Measurements from ENCODE around the gene KRTAP5-3.

KRTAP5-3 gene

GRCh38 chr11:1559111-1559951 lies 48.9 kb downstream of the KRTAP5-3 start:
- Histone ChIP-seq H3K4me3 (ENCODE audit: low read depth, low read length) (no peak overlapping the region), H3K27ac (no peak overlapping the region), H3K36me3 (peaks cover 57% of the 10 kb centered on the region), H3K9me3 (ENCODE audit: severe bottlenecking) (no peaks in the 10 kb centered on the region), H3K27me3 (ENCODE audit: insufficient read depth, low read depth, severe bottlenecking) (no peaks in the 10 kb centered on the region)
- TF ChIP-seq CTCF (IDR thresholded peaks at IDR 0.05; ENCODE audit: low read depth, low read length) = no peak
- DNase-seq = no peak

- Histone ChIP-seq H3K9me3 (ENCODE audit: severe bottlenecking) (no peaks in the 10 kb centered on the region), H3K36me3 (peaks cover 54% of the 10 kb centered on the region), H3K4me3 (ENCODE audit: low read depth, low read length) (no peak overlapping the region), H3K27ac (no peak overlapping the region), H3K27me3 (ENCODE audit: insufficient read depth, low read depth, severe bottlenecking) (no peaks in the 10 kb centered on the region)
- DNase-seq = no peak
- no peak for TF ChIP-seq CTCF (IDR thresholded peaks at IDR 0.05; ENCODE audit: low read depth, low read length)
Measured at GRCh38 chr11:1558775-1559110, 49.5 kb downstream of the KRTAP5-3 start.

GRCh38 chr11:1557904-1558774 lies 50.1 kb downstream of the KRTAP5-3 start:
- Histone ChIP-seq H3K9me3 (ENCODE audit: severe bottlenecking) (no peaks in the 10 kb centered on the region), H3K27me3 (ENCODE audit: insufficient read depth, low read depth, severe bottlenecking) (no peaks in the 10 kb centered on the region), H3K36me3 (peaks cover 48% of the 10 kb centered on the region), H3K4me3 (ENCODE audit: low read depth, low read length) (no peak overlapping the region), H3K27ac (no peak overlapping the region)
- TF ChIP-seq CTCF (IDR thresholded peaks at IDR 0.05; ENCODE audit: low read depth, low read length) = no peak
- no peak for DNase-seq

All from WERI-Rb-1 (cell line).